OCI-LY7 (cell line): Measurements from ENCODE around the gene GGACT. TPM values are rescaled to one million over a fixed set of nuclear protein-coding genes. Genes with fewer than 3 reads are reported as not detected.

Source experiments
- BruUV-seq: library from RNA; stranded (reverse); fragments of 400-500 nt; replicated peaks from 2 replicates; lab custom pipeline; 2021; lab: Mats Ljungman, UMichigan
- CTCF ChIA-PET: fragments of 300-600 bp; sonication (Branson Sonifier 250); formaldehyde crosslinking; loops from one replicate; lab custom pipeline; 2022; ENCODE audit warnings: antibody characterized with exemption; ENCODE audit not compliant: unreplicated experiment; lab: Charles Lee
- POLR2A ChIA-PET: fragments of 300-600 bp; sonication (Branson Sonifier 250); formaldehyde crosslinking; loops from one replicate; lab custom pipeline; 2022; ENCODE audit warnings: antibody characterized with exemption; lab: Charles Lee
- DNase-seq: peaks from one replicate; pipeline ENCODE4 v3.0.0-alpha.2; 2015; ENCODE audit warnings: low spot score
- H2AFZ ChIP-seq: fragments of 200-600 bp; sonication (generic), shearing (Covaris generic); 2 replicates; pipeline ENCODE4 v1.6.1; 2014; ENCODE audit warnings: mild to moderate bottlenecking, antibody characterized with exemption, low read length, moderate library complexity
- H3K27ac ChIP-seq: fragments of 200-600 bp; sonication (generic); 2 replicates; pipeline ENCODE4 v1.5.1; 2014; ENCODE audit warnings: mixed run types, low read depth, mild to moderate bottlenecking, moderate library complexity, low read length, inconsistent platforms; ENCODE audit not compliant: poor library complexity, severe bottlenecking
- H3K36me3 ChIP-seq: fragments of 200-600 bp; sonication (generic); 2 replicates; pipeline ENCODE4 v1.6.1; 2014; ENCODE audit warnings: mild to moderate bottlenecking, antibody characterized with exemption, low read length, moderate library complexity, mixed read lengths; ENCODE audit not compliant: insufficient read depth
- H3K4me1 ChIP-seq: fragments of 200-600 bp; sonication (generic); 2 replicates; pipeline ENCODE4 v1.5.1; 2014; ENCODE audit warnings: mild to moderate bottlenecking, low read length; ENCODE audit not compliant: insufficient read depth, poor library complexity, severe bottlenecking
- H3K4me2 ChIP-seq: fragments of 200-600 bp; sonication (generic); 2 replicates; pipeline ENCODE4 v1.6.1; 2014; ENCODE audit warnings: mild to moderate bottlenecking, low read length
- H3K4me3 ChIP-seq: fragments of 200-600 bp; sonication (generic); 2 replicates; pipeline ENCODE4 v1.5.1; 2014; ENCODE audit warnings: mild to moderate bottlenecking, low read depth, low read length; ENCODE audit not compliant: poor library complexity, severe bottlenecking
- H3K79me2 ChIP-seq: fragments of 200-600 bp; sonication (generic); 2 replicates; pipeline ENCODE4 v1.6.1; 2016; ENCODE audit warnings: low read depth, mild to moderate bottlenecking, low read length, moderate library complexity, mixed read lengths; ENCODE audit not compliant: insufficient read depth
- H3K9me2 ChIP-seq: fragments of 200-600 bp; sonication (generic); 2 replicates; pipeline ENCODE4 v1.6.1; 2016; ENCODE audit warnings: mild to moderate bottlenecking, low read length, mixed read lengths; ENCODE audit not compliant: insufficient read depth
- H3K9me3 ChIP-seq: fragments of 200-600 bp; sonication (generic); 2 replicates; pipeline ENCODE4 v1.6.1; 2014; ENCODE audit warnings: mild to moderate bottlenecking, mixed run types, low read length, mixed read lengths
- H4K20me1 ChIP-seq: fragments of 200-600 bp; sonication (generic); 2 replicates; pipeline ENCODE4 v1.6.1; 2014; ENCODE audit warnings: mild to moderate bottlenecking, antibody characterized with exemption, low read length, moderate library complexity, mixed read lengths; ENCODE audit not compliant: insufficient read depth
- CTCF ChIP-seq: fragments of 200-600 bp; sonication (generic); conservative IDR thresholded peaks from 2 replicates; pipeline ENCODE4 v1.5.1; 2014; ENCODE audit warnings: mild to moderate bottlenecking, antibody characterized with exemption, low read length, moderate library complexity, mixed read lengths
- EZH2phosphoT487 ChIP-seq: fragments of 200-600 bp; sonication (generic); IDR thresholded peaks from 2 replicates; pipeline ENCODE4 v1.6.1; 2018; ENCODE audit warnings: low read depth, borderline replicate concordance, mild to moderate bottlenecking, mixed run types, antibody characterized with exemption, low read length, moderate library complexity, mixed read lengths
- intact Hi-C: fragments of 100-400 bp; cut with micrococcal nuclease; formaldehyde crosslinking; loops from one replicate; pipeline ENCODE4 v1.10.0; 2022; ENCODE audit not compliant: unreplicated experiment
- total RNA-seq, 2 experiments: library from RNA; depleted of rRNA in 1 of 2; stranded (reverse); fragments of >200 nt in 1 of 2; shearing (Covaris generic) in 1 of 2; gene quantifications; 2 replicates each; pipeline ENCODE4 v1.2.3, GENCODE V29; 2014 to 2022

GGACT gene
- total RNA-seq, 2 experiments from 2014 or later, result 0.53 to 0.69 TPM

- H3K4me1 ChIP-seq, result no peaks in the 10 kb centered on the region
- intact Hi-C loops, result loop anchor here (10.0 kb wide), 2 partner anchors 864 to 1074 kb away; no protein-coding TSS in a partner anchor
- DNase-seq, result no peak
Measured at GRCh38 chr13:100518394-100519062, 70.1 kb downstream of the GGACT start.

GRCh38 chr13:100517728-100518127 is 70.9 kb downstream of the GGACT start:
- H3K9me2 ChIP-seq, result no peaks in the 10 kb centered on the region
- H3K79me2 ChIP-seq, result no peaks in the 10 kb centered on the region
- no peak for TF ChIP-seq CTCF
- no peak for TF ChIP-seq EZH2phosphoT487
- no peak for DNase-seq
- no peak overlapping the region for H3K4me3 ChIP-seq
- no peak overlapping the region for H3K27ac ChIP-seq
- H3K9me3 ChIP-seq, result no peaks in the 10 kb centered on the region
- POLR2A ChIA-PET, result no interaction called here
- BruUV-seq, result no TSS peak
- H4K20me1 ChIP-seq, result no peaks in the 10 kb centered on the region
- H3K4me2 ChIP-seq, result no peak overlapping the region
- intact Hi-C loops, result loop anchor here (10.0 kb wide), 2 partner anchors 863 to 1073 kb away; no protein-coding TSS in a partner anchor
- no peak overlapping the region for H2AFZ ChIP-seq
- H3K36me3 ChIP-seq, result no peaks in the 10 kb centered on the region
- H3K4me1 ChIP-seq, result no peaks in the 10 kb centered on the region
- CTCF ChIA-PET, result no interaction called here

More at GRCh38 chr13:100518394-100519062, 70.1 kb downstream of the GGACT start:
- H3K79me2 ChIP-seq, result no peaks in the 10 kb centered on the region
- no peaks in the 10 kb centered on the region for H3K36me3 ChIP-seq
- H3K9me2 ChIP-seq, result no peaks in the 10 kb centered on the region
- no peaks in the 10 kb centered on the region for H4K20me1 ChIP-seq
- TF ChIP-seq EZH2phosphoT487 (no peak), CTCF (no peak)
- BruUV-seq, result no TSS peak
- no peak overlapping the region for H3K4me3 ChIP-seq
- H2AFZ ChIP-seq, result no peak overlapping the region
- no peak overlapping the region for H3K4me2 ChIP-seq
- no peaks in the 10 kb centered on the region for H3K9me3 ChIP-seq
- no peak overlapping the region for H3K27ac ChIP-seq
- ChIA-PET CTCF (no interaction called here), POLR2A (no interaction called here)

GRCh38 chr13:100517135-100517534 is 71.5 kb downstream of the GGACT start:
- H4K20me1 ChIP-seq, result no peaks in the 10 kb centered on the region
- H3K79me2 ChIP-seq, result no peaks in the 10 kb centered on the region
- CTCF ChIA-PET, result no interaction called here
- no peak overlapping the region for H2AFZ ChIP-seq
- no TSS peak for BruUV-seq
- H3K36me3 ChIP-seq, result no peaks in the 10 kb centered on the region
- TF ChIP-seq CTCF (no peak), EZH2phosphoT487 (no peak)
- no peak overlapping the region for H3K4me2 ChIP-seq
- H3K9me3 ChIP-seq, result no peaks in the 10 kb centered on the region
- intact Hi-C loops, result loop anchor here (10.0 kb wide), 2 partner anchors 862 to 1072 kb away; no protein-coding TSS in a partner anchor
- H3K4me3 ChIP-seq, result no peak overlapping the region
- no peak for DNase-seq
- H3K4me1 ChIP-seq, result no peaks in the 10 kb centered on the region
- no peak overlapping the region for H3K27ac ChIP-seq
- no peaks in the 10 kb centered on the region for H3K9me2 ChIP-seq
- POLR2A ChIA-PET, result interaction anchor here (0.5 kb wide), 1 partner anchor 612 kb away, joined by 6 read pairs; no protein-coding TSS in a partner anchor
